Measurements from ENCODE around the gene ULK4. TPM values are rescaled to one million over a fixed set of nuclear protein-coding genes. Genes with fewer than 3 reads are reported as not detected.

Gene ULK4
- total RNA-seq, 1 experiment from 2014 or later, result 6.3 TPM

GRCh38 chr3:41334426-41334825 lies 627.5 kb downstream of the ULK4 start:
- CTCF ChIA-PET, result no interaction called here
- H2AFZ ChIP-seq (ENCODE audit: low read depth, low read length, poor library complexity, severe bottlenecking), result no peak overlapping the region
- BruUV-seq (replicated peaks), result no TSS peak

GRCh38 chr3:41331041-41331440 lies 630.9 kb downstream of the ULK4 start:
- TF ChIP-seq RAD21 (IDR thresholded peaks at IDR 0.05; ENCODE audit: low read depth) (no peak), EGR1 (IDR thresholded peaks at IDR 0.05; ENCODE audit: low read depth) (no peak), EZH2 (IDR thresholded peaks at IDR 0.05) (no peak), YY1 (IDR thresholded peaks at IDR 0.05; ENCODE audit: extremely low read depth, insufficient replicate concordance, low read depth, low read length) (no peak), TCF7L2 (IDR thresholded peaks at IDR 0.05; ENCODE audit: borderline replicate concordance, extremely low read depth, insufficient read depth, insufficient read length) (no peak), ZFX (IDR thresholded peaks at IDR 0.05) (no peak), POLR2AphosphoS5 (IDR thresholded peaks at IDR 0.05; ENCODE audit: low read depth, low read length) (no peak)
- TF ChIP-seq, protein P1, sequence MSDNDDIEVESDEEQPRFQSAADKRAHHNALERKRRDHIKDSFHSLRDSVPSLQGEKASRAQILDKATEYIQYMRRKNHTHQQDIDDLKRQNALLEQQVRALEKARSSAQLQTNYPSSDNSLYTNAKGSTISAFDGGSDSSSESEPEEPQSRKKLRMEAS (IDR thresholded peaks at IDR 0.05), result no peak
- TF ChIP-seq, protein P2, sequence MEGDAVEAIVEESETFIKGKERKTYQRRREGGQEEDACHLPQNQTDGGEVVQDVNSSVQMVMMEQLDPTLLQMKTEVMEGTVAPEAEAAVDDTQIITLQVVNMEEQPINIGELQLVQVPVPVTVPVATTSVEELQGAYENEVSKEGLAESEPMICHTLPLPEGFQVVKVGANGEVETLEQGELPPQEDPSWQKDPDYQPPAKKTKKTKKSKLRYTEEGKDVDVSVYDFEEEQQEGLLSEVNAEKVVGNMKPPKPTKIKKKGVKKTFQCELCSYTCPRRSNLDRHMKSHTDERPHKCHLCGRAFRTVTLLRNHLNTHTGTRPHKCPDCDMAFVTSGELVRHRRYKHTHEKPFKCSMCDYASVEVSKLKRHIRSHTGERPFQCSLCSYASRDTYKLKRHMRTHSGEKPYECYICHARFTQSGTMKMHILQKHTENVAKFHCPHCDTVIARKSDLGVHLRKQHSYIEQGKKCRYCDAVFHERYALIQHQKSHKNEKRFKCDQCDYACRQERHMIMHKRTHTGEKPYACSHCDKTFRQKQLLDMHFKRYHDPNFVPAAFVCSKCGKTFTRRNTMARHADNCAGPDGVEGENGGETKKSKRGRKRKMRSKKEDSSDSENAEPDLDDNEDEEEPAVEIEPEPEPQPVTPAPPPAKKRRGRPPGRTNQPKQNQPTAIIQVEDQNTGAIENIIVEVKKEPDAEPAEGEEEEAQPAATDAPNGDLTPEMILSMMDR (IDR thresholded peaks at IDR 0.05 in 2 of 3, conservative IDR thresholded peaks at IDR 0.05 in 1 of 3; ENCODE audit: borderline replicate concordance in 1 of 3, insufficient read depth in 1 of 3, low read depth in 2 of 3, low read length in 2 of 3), result no peak
- TF ChIP-seq, protein P3, sequence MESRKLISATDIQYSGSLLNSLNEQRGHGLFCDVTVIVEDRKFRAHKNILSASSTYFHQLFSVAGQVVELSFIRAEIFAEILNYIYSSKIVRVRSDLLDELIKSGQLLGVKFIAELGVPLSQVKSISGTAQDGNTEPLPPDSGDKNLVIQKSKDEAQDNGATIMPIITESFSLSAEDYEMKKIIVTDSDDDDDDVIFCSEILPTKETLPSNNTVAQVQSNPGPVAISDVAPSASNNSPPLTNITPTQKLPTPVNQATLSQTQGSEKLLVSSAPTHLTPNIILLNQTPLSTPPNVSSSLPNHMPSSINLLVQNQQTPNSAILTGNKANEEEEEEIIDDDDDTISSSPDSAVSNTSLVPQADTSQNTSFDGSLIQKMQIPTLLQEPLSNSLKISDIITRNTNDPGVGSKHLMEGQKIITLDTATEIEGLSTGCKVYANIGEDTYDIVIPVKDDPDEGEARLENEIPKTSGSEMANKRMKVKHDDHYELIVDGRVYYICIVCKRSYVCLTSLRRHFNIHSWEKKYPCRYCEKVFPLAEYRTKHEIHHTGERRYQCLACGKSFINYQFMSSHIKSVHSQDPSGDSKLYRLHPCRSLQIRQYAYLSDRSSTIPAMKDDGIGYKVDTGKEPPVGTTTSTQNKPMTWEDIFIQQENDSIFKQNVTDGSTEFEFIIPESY (IDR thresholded peaks at IDR 0.05; ENCODE audit: extremely low read depth, insufficient replicate concordance, low read length), result no peak
- Histone ChIP-seq H3K4me2 (ENCODE audit: low read length) (no peak overlapping the region), H3K9me3 (ENCODE audit: control insufficient read depth in 1 of 2, insufficient read depth in 1 of 2, low read depth in 1 of 2, low read length in 2 of 2) (no peaks in the 10 kb centered on the region), H3K4me1 (ENCODE audit: control insufficient read depth in 1 of 2, insufficient read depth in 2 of 2, low read length in 2 of 2) (peaks cover 0 to 5% of the 10 kb centered on the region in 2 experiments; a peak in 2 of 4 replicates), H2AFZ (ENCODE audit: low read depth, low read length, poor library complexity, severe bottlenecking) (no peak overlapping the region), H3K79me2 (ENCODE audit: insufficient read depth, low read length) (no peaks in the 10 kb centered on the region), H3K9ac (ENCODE audit: low read length) (no peak overlapping the region), H3K36me3 (ENCODE audit: control insufficient read depth in 1 of 2, insufficient read depth in 2 of 2, low read length in 2 of 2) (no peaks in the 10 kb centered on the region), H3K4me3 (replicated peaks in 1 of 2; ENCODE audit: low read depth in 1 of 2, low read length in 2 of 2) (no peak overlapping the region), H3K9me2 (ENCODE audit: insufficient read depth) (no peaks in the 10 kb centered on the region), H3K27me3 (ENCODE audit: insufficient read depth, low read length) (no peaks in the 10 kb centered on the region), H4K20me1 (ENCODE audit: insufficient read depth) (no peaks in the 10 kb centered on the region), H3K27ac (ENCODE audit: low read depth, low read length) (no peak overlapping the region)
- ChIA-PET RAD21 (ENCODE audit: low non-redundant PET in 1 of 2, low total read pairs in 2 of 2, uncharacterized antibody in 2 of 2, unreplicated experiment in 2 of 2) (interaction anchor here in 1 of 2 experiments (0.6 kb wide), 1 partner anchor 220 kb away, joined by 3 read pairs; no protein-coding TSS in a partner anchor), CTCF (no interaction called here), POLR2A (no interaction called here)
- intact Hi-C loops (cut with micrococcal nuclease), result no loop called here
- BruUV-seq (replicated peaks), result no TSS peak
- DNase-seq (ENCODE audit: low read depth, low spot score) (no peak), ATAC-seq (no peak)

More at GRCh38 chr3:41334426-41334825, 627.5 kb downstream of the ULK4 start:
- Histone ChIP-seq H3K4me2 (ENCODE audit: low read length) (no peak overlapping the region), H3K9ac (ENCODE audit: low read length) (no peak overlapping the region), H3K79me2 (ENCODE audit: insufficient read depth, low read length) (no peaks in the 10 kb centered on the region), H3K9me2 (ENCODE audit: insufficient read depth) (no peaks in the 10 kb centered on the region), H3K4me1 (ENCODE audit: control insufficient read depth in 1 of 2, insufficient read depth in 2 of 2, low read length in 2 of 2) (no peaks in the 10 kb centered on the region), H3K36me3 (ENCODE audit: control insufficient read depth in 1 of 2, insufficient read depth in 2 of 2, low read length in 2 of 2) (no peaks in the 10 kb centered on the region), H3K27ac (ENCODE audit: low read depth, low read length) (no peak overlapping the region), H4K20me1 (ENCODE audit: insufficient read depth) (no peaks in the 10 kb centered on the region), H3K9me3 (ENCODE audit: control insufficient read depth in 1 of 2, insufficient read depth in 1 of 2, low read depth in 1 of 2, low read length in 2 of 2) (no peaks in the 10 kb centered on the region), H3K4me3 (replicated peaks in 1 of 2; ENCODE audit: low read depth in 1 of 2, low read length in 2 of 2) (no peak overlapping the region), H3K27me3 (ENCODE audit: insufficient read depth, low read length) (no peaks in the 10 kb centered on the region)
- DNase-seq (ENCODE audit: low read depth, low spot score), result no peak
- no peak for TF ChIP-seq RAD21 (IDR thresholded peaks at IDR 0.05; ENCODE audit: low read depth)
- no peak for TF ChIP-seq EZH2phosphoT487 (IDR thresholded peaks at IDR 0.05; ENCODE audit: borderline replicate concordance)
- TF ChIP-seq ATF3 (IDR thresholded peaks at IDR 0.05), result no peak
- no peak for TF ChIP-seq FOSL1 (IDR thresholded peaks at IDR 0.05; ENCODE audit: low read depth)
- no peak for TF ChIP-seq CEBPB (IDR thresholded peaks at IDR 0.05; ENCODE audit: low read depth)
- TF ChIP-seq EGR1 (IDR thresholded peaks at IDR 0.05; ENCODE audit: low read depth), result no peak
- no peak for ATAC-seq
- RAD21 ChIA-PET (ENCODE audit: low non-redundant PET in 1 of 2, low total read pairs in 2 of 2, uncharacterized antibody in 2 of 2, unreplicated experiment in 2 of 2), result no interaction called here
- intact Hi-C loops (cut with micrococcal nuclease), result no loop called here
- POLR2A ChIA-PET, result no interaction called here
